ENCODE measurements around the gene KRT14.
"Not testable (repeated sequence)": the region's sequence is repeated elsewhere in the genome, so short reads cannot be mapped to it uniquely, and the experiment has no call there.

Gene KRT14

DNA sequence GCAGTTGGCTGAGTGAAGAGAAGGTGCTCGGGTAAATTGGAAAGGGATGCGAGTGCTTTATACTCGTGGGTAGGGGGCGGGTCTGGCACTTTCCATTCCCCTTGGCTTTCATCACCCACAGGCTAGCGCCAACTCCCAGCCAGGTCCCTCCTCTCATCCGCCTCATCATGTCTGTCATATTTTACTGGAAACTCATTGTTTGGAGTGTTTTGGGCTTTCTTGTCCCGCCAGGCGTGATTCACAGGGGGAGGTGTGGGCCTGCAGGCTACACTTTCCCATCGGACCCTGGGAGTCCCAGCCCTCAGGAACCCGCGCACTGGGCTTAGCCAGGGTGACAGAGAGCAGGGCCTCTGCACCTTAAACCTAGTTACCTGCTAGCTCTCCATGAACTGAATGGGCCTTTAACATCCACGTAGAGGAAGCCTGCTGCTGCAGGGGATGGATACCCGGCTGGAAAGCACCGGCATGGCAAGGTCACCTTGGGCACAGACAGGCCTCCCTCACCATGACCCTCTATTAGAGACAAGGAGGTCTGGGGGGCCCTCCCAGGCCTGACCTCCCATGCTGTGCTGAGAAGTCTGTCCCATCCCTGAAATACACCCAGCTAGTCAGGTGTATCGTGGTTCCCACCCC, at the start of gene KRT14:
KRT14 (minus strand) TSS at position 33 of the 633 bp plus-strand sequence. CDS start 61 bp downstream, outside the sequence.
- DNase-seq: no peak

DNA sequence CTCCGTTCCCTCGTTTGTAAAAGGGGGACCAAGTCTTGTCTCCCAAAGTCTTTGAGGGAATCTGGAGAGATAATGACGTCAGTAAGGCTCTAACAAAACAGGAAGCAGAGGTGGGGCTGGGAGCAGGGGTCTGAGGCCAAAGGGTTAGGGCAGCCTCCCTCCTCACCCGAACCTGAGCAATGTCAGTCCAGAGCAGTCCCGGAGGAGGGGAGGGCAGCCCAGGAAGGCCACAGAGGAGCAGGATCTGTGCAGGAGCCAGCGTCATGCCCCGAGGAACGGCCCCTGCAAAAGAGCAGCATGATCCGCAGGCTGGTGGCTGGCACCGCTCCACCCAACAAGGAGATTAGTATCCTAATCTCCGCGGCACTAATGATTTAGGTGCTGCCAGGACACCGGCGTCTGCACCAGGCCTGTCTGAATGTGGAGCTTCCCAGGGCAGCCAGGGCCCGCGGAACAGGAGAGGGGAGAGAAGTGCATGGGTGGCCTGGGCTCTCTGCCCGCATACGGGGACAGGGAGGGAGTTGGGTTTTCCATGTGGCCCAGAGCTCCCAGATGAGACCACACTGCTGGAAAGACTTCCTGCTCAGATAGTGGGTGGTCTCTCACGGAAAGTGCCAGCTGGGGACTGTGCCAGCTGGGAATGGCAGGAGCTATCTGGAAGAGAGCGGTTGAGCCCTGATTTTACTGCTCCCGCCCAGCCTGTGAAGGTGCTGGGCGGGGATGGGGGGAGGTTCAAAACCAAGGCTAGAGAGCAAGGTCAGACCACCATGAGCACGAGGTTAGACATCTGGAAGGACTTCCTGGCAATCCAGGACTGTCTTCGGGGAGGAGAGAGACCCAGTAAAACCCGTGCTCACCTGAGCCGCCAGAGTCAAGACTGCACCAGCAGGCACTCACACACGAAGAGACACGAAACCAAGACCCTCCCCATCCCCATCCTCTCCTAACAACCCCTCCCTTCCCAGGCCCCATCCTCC, 48.7 kb upstream of the KRT14 start:
- DNase-seq: no peak

DNA sequence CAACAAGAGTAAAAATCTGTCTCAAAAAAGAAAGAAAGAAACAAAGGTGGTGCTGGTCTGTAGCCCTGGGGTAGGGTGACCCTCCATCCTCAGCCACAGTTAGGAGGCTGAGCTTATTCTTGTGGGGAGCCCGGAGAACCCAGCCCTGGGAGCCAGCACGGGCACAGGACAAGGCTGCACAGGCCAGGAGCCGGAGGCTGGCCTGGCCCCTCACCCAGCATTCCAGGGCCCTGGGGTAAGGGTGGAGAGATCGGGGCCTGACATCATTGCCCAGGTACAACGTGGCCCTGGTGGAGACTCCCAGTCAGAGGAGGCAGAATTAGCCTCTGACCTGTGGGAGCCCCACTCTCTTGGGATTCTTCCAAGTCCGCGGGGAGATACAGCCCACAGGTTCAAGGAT, 47.9 kb upstream of the KRT14 start:
- DNase-seq: no peak

DNA sequence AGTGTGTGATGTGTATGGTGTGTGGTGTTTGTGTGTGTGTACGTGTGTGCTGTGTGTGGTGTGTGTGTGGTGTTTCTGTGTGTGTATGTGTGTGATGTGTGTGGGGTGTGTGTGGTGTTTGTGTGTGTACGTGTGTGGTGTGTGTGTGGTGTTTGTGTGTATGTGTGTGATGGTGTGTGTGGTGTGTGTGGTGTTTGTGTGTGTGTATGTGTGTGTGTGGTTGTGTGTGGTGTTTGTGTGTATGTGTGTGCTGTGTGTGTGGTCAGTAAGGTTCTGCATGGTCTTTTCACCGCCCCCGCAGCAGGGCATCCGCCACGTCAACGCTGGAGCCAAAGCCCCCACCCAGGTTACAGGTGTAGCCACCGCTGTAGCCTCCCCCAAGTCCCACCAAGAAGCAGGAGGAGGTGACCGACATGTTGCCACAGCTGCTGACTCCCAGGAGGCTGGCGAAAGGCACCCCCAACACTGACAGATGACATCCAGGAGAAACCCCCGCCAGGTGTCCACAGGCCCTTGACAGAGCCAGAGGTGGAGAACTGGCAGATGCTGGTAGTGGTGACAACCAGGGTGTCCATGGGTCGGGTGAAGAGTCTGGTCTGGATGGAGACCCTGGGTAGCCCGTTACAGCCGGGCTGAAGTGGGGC, 47.0 kb upstream of the KRT14 start:
- no peak for DNase-seq

DNA sequence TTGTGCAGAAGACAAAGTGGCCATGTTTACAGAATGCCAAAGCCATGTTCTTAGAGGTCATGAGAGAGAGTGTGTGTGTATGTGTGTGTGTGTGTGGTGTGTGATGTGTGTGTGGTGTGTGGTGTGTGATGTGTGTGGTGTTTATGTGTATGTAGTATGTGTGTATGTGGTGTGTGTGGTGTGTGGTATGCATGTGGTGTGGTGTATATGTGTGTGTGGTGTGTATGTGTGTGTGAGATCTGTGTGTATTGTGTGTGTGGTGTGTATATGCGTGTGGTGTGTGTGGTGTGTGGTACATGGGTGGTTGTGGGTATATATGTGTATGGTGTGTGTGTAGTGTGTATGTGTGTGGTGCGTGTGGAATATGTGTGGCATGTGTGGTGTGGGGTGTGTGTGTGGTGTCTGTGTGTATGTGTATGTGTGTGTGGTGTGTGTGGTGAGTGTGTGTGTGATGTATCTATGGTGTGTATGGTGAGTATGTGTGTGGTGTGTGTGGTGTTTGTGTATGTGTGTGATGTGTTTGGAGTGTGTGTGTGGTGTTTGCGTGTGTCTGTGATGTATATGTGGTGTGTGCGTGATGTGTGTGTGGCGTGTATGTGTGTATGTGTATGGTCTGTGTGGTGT, 45.9 kb upstream of the KRT14 start:
- no peak for DNase-seq

DNA sequence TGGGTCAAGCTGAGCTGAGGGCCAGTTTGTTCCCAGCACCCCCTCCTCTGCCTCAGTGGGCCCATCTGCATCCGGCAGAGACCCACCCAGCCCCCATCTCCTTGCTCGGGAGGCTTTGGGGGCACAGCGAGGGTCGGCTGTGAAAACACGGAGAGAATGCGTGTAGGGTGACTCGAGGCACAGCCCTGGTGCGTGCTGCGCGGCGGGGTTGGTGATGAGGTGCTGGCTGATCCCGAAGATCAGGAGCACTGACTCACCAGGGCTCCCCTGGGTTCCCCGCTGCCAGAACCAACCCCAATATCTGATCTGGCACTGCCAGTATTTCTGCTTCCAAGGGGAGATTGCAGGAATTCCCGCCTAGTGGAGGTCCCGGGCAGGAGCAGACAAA, 45.2 kb upstream of the KRT14 start:
- no peak for DNase-seq

DNA sequence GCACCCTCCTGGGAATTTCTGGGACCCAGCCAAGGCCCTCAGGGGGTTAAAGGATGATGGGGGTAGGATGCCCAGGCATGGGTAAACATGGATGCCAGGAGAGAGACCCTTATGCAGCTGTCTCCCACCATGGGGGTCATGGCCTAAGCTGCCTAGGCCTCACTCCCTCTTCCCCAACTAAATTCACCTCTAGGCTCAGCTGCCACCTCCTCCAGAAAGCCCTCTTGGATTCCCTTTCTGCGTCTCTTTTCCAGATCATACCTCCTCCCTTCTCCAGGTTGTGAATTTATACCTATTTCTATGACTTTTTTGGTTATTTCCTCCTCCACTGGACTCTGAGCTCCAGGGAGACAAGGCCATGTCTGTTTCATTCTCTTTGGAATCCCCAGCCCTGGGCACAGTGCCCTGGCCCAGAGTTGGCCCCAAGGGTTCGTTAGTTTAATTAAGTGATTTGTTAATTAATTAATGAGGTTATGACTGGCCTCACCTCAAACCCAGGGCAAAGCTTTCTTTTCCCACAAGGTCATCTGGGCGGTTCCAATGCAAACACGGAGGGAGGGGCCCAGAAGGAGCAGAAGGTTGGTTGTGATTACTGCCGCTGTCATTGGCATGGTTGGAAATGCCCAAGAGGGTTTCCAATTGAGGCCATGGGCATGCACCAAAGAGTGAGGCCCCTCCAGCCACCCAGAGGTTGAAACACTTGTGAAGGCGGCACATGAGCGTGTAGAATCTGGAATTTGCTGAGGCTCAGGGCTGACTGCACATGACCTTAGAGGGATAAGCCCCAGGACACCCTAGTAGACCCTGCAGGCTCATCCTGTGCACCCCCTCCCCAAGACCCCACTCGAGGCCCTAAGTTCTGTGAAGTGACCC, 44.6 kb upstream of the KRT14 start:
- DNase-seq: no peak

DNA sequence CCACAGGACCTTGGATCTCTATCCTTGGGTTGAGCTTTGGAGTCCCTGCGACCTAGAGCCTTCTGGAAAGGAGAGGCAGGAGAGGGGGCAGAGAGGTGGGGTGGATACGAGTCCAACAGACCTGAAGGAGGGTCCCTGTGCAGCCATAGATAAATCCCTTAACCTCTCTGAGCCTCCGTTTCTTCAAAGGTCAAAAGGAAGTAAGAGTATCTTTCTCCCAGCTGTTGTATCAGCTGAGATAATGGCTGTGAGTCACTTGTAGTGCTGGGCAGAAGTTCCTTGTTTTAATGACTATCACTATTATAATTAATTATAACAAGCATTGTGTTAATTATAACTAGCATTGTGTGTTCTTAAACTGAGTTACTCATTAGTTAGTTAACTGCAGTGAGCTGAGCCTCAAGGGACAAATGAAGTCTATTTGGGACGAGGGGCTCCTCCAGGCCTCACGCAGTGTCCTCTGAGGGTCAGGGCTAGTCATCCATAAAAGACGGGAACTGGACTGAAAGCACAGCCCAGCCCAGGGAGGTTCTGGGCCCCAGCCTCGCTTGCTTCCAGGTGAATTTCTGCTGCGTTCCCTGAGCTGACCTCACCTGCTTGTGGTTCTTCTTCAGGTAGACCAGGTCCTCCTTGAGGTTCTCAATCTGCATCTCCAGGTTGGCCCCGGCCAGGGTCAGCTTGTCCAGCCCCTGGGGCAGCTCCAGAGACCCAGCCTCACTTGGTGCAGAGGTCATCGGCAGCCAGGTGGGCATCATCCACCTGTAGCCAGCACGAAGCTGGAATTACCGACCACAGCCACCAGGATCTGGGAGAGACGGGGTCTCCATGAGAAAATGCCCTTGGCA, 43.4 kb upstream of the KRT14 start:
- DNase-seq: no peak

DNA sequence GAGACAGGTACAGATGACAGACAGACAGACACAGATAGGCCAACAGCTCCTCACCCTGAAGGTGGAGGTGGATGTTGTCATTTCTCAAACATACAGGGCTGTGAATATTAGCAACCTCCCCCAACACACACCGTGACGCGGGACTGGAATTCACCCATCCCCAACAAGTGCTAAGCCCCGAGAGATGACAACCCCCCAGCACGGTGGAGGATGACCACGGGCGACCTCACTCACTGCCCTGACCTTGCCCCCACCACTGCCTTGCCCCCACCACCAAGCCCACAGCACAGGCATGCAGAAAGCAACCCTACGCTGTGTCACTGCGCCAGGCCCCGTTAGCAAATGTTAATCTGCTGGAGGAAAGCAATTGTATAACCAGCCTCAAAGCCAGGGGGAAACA, 42.6 kb upstream of the KRT14 start:
- DNase-seq: no peak

DNA sequence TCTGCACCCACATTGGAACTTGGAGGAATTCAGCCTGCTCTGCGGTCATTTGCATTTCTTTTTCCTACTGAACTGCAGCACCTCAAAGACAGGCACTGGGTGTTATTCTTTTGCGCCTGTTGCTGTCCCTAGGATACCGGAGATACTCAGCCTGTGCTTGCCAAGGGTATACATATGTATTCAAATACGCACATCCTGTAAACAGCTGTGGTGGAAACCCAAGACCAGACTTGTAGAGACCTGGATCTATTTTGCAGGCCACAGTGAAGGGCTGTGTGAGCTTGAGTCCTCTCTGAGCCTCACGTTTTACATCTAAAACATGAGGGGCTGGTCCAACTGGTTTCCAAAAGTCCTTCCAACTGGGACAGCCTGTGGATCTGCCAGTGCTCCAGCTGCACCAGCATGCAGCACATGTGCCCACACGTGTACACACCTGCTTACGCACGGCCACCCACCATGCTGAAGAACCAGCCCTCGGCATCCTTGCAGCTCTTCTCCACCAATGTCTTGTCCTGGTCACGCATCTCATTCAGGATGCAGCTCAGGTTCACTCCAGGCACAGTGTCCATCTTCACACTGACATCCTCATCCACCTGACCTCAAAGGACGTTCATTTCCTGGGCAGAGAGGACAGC, 42.0 kb upstream of the KRT14 start:
- DNase-seq: not testable (repeated sequence)

DNA sequence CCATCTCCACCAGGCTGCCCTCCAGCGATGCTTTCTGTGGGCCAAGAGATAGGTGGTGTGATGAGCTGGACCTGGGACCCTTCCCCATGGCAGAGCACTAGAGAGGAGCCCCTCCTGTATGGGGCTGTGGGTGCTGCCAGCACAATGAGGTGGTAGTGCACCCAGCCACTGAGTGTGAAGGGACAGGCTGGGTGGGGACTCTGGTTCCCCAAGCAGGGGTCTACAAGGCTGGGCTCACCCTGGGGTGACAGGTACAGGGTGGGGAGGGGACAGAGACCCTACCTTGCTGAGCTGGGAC, 41.3 kb upstream of the KRT14 start:
- not testable (repeated sequence) for DNase-seq

DNA sequence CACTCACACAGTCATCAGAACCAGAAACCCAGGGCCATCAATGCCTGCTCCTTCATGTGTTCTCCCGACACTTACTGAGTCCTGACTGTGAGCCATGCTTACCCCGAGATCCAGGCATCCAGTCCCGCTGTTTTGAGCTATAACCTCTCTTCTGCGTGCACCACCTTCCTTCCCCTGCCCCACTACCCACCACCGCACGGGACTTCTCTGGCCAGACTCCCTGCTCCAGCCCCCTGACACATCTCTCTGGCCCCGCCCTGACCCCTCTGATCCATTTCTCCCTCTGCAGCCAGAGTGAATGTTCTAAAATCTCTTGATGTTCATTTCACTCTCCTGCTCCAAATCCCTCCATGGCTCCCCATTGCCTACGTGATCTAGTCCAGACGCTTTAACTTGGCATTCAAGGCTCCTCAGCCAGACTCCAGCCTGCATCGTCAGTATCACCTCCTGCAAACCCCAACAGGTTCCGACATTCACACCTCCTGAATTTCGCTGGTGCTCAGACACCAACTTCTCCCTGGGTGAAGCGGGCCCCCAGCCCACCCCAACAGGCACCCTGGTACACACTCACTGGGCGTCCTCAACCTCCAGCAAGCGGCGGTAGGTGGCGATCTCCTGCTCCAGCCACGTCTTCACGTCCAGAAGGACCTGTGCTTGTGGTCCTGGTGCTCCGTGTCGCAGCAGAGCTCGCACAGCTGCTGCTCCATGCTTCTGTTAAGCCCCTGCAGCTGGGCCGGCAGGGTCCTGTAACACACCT, 40.8 kb upstream of the KRT14 start:
- DNase-seq: no peak

DNA sequence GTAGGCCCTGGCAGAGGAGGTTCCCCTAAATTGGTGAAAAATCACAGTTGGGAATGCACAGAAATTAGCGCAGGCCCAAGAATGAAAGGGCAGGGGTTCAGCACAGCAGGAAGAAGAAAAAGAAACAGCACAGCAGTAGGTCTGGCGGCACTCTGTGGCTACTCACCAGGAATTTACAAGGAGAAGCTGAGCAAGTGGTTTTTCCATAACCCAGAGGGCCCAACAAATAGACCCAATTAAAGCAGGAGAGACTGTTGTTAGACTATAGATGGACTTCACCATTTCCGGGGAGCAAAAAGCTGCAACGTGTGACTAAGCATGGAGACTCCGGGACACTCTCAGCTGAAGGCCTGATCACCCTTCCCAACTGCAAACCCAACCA, 40.2 kb upstream of the KRT14 start:
- DNase-seq: not testable (repeated sequence)

DNA sequence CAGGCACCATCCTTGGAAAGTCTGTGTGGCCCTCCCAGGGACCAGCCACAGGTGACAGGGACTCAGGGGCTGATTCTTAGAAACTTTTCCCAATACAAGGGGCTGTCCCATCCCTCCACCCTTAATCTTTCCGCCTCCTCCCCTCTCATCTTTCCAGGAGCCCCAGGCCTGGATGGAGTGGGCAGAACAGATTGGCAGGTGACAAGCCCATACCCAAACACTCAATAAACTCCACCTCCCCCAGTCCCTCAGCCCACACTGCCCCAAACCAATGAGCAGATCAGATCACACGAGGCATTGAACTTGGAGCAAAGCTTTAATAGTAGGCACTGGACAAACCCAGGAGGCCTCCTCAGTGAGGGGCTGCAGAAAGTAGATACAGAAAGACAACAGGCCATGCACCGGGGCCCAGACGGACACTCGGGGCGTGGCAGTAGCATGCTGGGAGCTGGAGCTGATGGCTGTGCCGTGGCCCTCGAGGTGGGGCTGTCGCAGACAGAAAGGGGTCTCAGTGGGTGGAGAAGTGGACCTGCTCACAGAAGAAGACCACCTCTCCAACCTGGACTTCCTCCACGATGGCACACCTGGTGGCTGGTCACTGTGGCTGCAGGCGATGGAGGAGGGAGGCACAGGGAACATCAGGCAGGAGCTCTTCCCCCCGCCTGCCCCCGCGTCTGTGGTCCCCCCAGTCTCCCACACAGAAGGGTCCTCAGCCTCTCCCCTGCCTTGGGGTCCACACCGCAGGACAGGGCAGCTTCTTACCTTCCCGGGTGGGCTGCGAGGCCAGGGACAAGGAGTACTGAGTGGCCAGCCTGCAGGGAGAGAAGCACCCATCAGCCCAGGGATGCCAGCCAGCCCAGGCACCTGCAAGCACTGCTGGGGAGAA, 39.6 kb upstream of the KRT14 start:
- not testable (repeated sequence) for DNase-seq

DNA sequence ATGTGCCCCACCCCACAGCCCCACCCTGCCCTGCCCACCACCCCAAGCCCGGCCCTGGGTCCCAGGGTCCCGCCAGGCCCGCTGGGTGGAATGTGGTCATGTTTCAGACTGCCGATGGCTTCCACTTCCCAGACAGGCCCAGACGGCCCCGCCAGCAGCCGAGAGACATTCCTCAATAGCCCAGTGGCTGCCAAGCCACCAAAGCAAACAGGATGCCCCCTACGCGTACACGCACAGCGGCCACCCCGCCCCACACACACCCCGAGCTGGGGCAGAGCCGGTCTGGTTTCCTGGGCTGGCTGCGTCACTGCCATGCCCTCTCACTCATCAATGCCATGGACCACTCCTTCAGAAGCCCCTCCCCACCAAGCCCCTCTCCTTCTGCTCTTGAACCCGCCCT, 38.9 kb upstream of the KRT14 start:
- no peak for DNase-seq

DNA sequence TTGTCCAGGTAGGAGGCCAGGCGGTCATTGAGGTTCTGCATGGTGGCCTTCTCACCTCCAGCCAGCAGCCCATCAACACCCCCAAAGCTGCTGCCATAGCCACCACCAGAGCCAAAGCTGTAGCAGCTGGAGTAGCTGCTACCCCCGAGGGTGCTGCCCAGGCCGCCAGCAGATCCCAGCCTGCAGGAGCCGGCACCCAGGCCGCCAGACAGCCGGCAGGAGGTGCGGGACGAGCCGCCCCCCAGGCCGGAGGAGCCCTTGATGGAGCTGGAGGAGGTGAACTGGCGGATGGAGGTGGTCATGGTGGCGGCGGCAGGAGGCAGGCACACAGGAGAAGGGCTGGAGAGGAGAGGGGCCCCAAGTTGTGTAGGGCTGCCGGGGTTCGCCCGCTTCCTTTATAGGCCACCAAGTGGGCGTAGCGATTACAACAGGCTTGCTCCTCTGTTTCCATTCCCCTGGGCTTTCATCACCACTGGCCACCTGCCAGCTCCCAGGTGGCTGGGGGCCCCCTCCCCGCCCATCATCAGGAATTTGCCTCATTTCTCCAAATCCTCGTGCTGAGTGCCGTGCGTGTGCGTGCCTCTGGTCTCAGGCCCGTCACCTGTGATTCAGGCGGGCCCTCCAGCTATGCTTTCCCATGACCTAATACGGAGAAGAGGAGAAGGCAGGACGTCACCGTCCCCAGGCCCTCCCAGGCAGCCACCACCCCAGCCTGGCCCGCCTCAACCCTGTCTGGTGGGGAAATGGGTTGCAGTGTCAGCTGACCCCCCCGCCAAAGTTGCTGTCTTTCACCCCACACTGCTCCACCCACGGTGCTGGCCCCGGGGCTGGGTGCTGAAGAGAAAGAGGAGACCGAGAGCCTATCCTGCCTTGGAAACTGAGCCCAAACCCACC, 37.8 kb upstream of the KRT14 start, which contains the start of gene KRT17:
KRT17 (minus strand) TSS at position 368 of the 894 bp plus-strand sequence; CDS start at position 302, 66 bp downstream.
- DNase-seq: no peak

DNA sequence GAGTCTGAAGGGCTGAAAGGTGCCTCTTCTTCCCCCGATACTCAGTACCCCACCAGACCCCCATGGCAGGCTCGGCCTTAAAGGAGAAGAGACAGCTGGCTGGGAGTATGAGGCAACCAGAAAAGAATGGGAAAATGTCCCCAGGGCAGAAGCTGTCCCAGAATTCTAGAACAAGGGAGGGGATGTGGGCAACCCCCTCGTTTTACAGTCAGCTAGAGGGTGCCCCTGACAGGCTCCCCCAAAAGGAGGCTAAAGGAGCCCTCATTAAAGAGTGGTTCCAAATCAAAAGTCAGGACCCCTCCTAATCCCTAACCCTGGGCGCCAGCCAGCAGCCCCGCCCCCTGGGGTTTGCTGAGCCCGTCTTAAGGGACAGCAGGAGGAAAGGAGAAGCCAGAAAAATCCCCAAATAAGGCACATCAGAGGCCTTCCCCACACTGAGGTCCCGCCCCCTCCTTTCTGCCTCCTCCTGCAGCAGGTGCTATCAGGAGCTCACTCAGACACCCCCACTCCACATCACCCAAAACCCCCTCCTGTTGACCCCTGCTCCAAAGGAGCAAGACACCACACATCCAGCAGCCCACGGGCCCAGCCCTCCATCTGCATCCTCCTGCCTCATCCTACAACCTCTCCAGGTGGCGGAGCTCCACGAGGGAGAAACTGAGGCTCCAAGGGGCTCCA, 36.6 kb upstream of the KRT14 start:
- not testable (repeated sequence) for DNase-seq
